Measurements from ENCODE around the gene B4GALT1. TPM values are rescaled to one million over a fixed set of nuclear protein-coding genes. Genes with fewer than 3 reads are reported as not detected.

The B4GALT1 gene
- total and polyA plus RNA-seq, 2 experiments from 2014 or later, result 63.9 to 78.3 TPM

DNA sequence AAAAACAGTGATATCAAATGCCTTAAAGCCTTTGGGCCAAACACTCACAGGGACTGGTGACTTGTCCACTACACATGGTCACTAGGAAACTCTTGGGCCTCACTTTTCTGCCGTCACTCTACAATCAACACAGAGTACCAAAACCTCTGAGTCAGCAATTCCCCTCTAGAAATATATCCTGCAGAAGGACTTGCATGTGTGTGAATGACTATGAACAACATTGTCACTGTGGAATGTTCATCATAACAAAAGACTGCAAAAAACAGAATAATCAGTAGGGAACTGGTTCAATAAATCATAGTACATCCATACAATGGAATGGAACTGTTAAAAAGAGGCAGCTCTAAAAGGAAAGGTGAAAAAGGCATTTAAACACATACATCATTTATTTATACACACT lies 46.5 kb downstream of the B4GALT1 start:
- no peaks in the 10 kb centered on the region for H4K20me1 ChIP-seq (ENCODE audit: insufficient read depth, poor library complexity, severe bottlenecking)
- DNase-seq (ENCODE audit: low spot score), result no peak
- no peaks in the 10 kb centered on the region for H3K36me3 ChIP-seq (replicated peaks; ENCODE audit: insufficient read depth, low read depth)
- H3K4me3 ChIP-seq, result no peak overlapping the region
- no peak overlapping the region for H3K27ac ChIP-seq
- H3K4me2 ChIP-seq, result no peak overlapping the region
- 91% methylated on average over 1 of the region's 1 CpG for WGBS (ENCODE audit: low lambda C conversion rate, missing lambda C conversion rate)
- H3K9me3 ChIP-seq (ENCODE audit: low read depth), result no peaks in the 10 kb centered on the region
- TF ChIP-seq, protein P1, sequence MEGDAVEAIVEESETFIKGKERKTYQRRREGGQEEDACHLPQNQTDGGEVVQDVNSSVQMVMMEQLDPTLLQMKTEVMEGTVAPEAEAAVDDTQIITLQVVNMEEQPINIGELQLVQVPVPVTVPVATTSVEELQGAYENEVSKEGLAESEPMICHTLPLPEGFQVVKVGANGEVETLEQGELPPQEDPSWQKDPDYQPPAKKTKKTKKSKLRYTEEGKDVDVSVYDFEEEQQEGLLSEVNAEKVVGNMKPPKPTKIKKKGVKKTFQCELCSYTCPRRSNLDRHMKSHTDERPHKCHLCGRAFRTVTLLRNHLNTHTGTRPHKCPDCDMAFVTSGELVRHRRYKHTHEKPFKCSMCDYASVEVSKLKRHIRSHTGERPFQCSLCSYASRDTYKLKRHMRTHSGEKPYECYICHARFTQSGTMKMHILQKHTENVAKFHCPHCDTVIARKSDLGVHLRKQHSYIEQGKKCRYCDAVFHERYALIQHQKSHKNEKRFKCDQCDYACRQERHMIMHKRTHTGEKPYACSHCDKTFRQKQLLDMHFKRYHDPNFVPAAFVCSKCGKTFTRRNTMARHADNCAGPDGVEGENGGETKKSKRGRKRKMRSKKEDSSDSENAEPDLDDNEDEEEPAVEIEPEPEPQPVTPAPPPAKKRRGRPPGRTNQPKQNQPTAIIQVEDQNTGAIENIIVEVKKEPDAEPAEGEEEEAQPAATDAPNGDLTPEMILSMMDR (IDR thresholded peaks at IDR 0.05; ENCODE audit: poor library complexity), result no peak
- no peak for TF ChIP-seq EZH2phosphoT487 (IDR thresholded peaks at IDR 0.05; ENCODE audit: low read depth, severe bottlenecking, unreplicated experiment)
- no peak for TF ChIP-seq EZH2 (IDR thresholded peaks at IDR 0.05; ENCODE audit: borderline replicate concordance)
- peaks cover 43% of the 10 kb centered on the region for H3K79me2 ChIP-seq
- H3K9me2 ChIP-seq (replicated peaks; ENCODE audit: insufficient read depth), result no peaks in the 10 kb centered on the region
- H3K4me1 ChIP-seq (ENCODE audit: insufficient read depth), result peaks cover under 1% of the 10 kb centered on the region
- H2AFZ ChIP-seq, result no peak overlapping the region
- H3K27me3 ChIP-seq, result no peaks in the 10 kb centered on the region

DNA sequence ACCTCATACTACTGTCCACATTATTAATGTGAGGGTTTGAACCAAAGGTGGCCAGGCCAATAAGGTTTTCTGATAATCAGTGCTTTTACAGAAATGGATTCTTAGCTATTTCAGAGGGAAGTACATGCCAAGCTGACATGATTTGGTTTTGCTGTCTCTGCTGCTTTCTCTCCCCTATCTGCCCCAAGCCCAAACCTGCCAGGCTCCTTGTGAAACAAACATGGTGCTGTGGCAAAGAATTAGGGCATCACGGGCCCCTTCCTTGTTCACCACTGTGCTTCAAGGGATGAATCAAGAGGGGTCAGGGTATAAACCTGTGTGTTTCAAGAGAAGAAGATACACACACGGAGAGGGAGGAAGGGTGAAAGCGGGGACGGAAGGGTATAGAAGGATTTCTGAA lies 49.3 kb downstream of the B4GALT1 start:
- DNase-seq (ENCODE audit: low spot score), result no peak
- no peak overlapping the region for H3K4me3 ChIP-seq
- H3K27me3 ChIP-seq, result no peaks in the 10 kb centered on the region
- H3K9me2 ChIP-seq (replicated peaks; ENCODE audit: insufficient read depth), result no peaks in the 10 kb centered on the region
- H4K20me1 ChIP-seq (ENCODE audit: insufficient read depth, poor library complexity, severe bottlenecking), result no peaks in the 10 kb centered on the region
- no peaks in the 10 kb centered on the region for H3K36me3 ChIP-seq (replicated peaks; ENCODE audit: insufficient read depth, low read depth)
- no peak overlapping the region for H2AFZ ChIP-seq
- H3K79me2 ChIP-seq, result peaks cover 25% of the 10 kb centered on the region
- H3K4me1 ChIP-seq (ENCODE audit: insufficient read depth), result no peaks in the 10 kb centered on the region
- H3K9me3 ChIP-seq (ENCODE audit: low read depth), result no peaks in the 10 kb centered on the region
- 98% methylated on average over 4 of the region's 4 CpGs for WGBS (ENCODE audit: low lambda C conversion rate, missing lambda C conversion rate)
- TF ChIP-seq EZH2 (IDR thresholded peaks at IDR 0.05; ENCODE audit: borderline replicate concordance), result no peak
- TF ChIP-seq, protein P1 (IDR thresholded peaks at IDR 0.05; ENCODE audit: poor library complexity), result no peak
- TF ChIP-seq EZH2phosphoT487 (IDR thresholded peaks at IDR 0.05; ENCODE audit: low read depth, severe bottlenecking, unreplicated experiment), result no peak
- H3K27ac ChIP-seq, result no peak overlapping the region
- H3K4me2 ChIP-seq, result no peak overlapping the region

DNA sequence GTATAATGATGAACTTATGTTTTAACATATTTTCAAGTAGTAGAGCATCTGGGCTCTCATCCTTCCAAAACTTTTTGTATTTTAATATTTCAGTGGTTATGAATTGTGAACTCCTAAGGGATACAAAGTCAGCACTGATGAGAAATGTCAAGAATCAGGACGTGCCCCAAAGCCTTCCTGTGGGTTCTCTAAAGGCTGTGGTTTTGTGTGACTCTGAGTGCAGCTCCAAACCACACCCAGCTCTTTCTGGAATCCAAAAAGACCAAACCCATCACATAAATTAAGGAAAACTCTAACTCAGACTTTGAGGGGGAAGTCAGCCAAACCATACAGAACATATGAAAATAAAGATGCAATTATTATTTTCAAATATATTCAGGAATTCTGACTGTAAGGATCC lies 49.8 kb downstream of the B4GALT1 start:
- Histone ChIP-seq H3K4me3 (no peak overlapping the region), H3K27me3 (no peaks in the 10 kb centered on the region), H3K9me3 (ENCODE audit: low read depth) (no peaks in the 10 kb centered on the region), H4K20me1 (ENCODE audit: insufficient read depth, poor library complexity, severe bottlenecking) (no peaks in the 10 kb centered on the region), H3K4me2 (no peak overlapping the region), H3K79me2 (peaks cover 21% of the 10 kb centered on the region), H2AFZ (no peak overlapping the region), H3K9me2 (replicated peaks; ENCODE audit: insufficient read depth) (no peaks in the 10 kb centered on the region), H3K27ac (no peak overlapping the region), H3K36me3 (replicated peaks; ENCODE audit: insufficient read depth, low read depth) (no peaks in the 10 kb centered on the region), H3K4me1 (ENCODE audit: insufficient read depth) (no peaks in the 10 kb centered on the region)
- no peak for DNase-seq (ENCODE audit: low spot score)
- TF ChIP-seq EZH2 (IDR thresholded peaks at IDR 0.05; ENCODE audit: borderline replicate concordance) (no peak), EZH2phosphoT487 (IDR thresholded peaks at IDR 0.05; ENCODE audit: low read depth, severe bottlenecking, unreplicated experiment) (no peak)
- TF ChIP-seq, protein P1 (IDR thresholded peaks at IDR 0.05; ENCODE audit: poor library complexity), result no peak
- WGBS (ENCODE audit: low lambda C conversion rate, missing lambda C conversion rate), result 74% methylated on average over 1 of the region's 1 CpG

DNA sequence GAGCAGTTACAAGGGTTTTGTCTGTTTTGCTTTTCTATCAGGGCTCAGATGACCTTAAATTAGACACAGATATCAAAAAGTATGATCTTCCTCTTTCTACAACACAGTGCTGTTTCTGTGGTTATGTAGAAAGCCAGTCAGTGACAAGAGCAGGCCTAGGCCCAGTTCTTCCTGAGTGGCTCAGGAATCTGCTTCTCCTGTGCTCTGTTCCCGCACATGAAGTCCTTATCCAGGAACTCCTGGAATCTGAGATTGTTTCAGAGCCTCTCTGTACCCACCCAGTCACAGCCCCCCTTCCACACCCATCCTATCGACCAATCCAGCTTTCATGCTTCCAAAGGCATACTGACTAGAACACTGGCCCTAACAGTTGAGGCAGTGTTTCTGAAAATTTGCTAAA lies 50.3 kb downstream of the B4GALT1 start:
- peaks cover 16% of the 10 kb centered on the region for H3K79me2 ChIP-seq
- no peak overlapping the region for H3K4me3 ChIP-seq
- H3K9me2 ChIP-seq (replicated peaks; ENCODE audit: insufficient read depth), result no peaks in the 10 kb centered on the region
- no peaks in the 10 kb centered on the region for H3K4me1 ChIP-seq (ENCODE audit: insufficient read depth)
- TF ChIP-seq, protein P1 (IDR thresholded peaks at IDR 0.05; ENCODE audit: poor library complexity), result no peak
- TF ChIP-seq EZH2 (IDR thresholded peaks at IDR 0.05; ENCODE audit: borderline replicate concordance) (no peak), EZH2phosphoT487 (IDR thresholded peaks at IDR 0.05; ENCODE audit: low read depth, severe bottlenecking, unreplicated experiment) (no peak)
- no peaks in the 10 kb centered on the region for H3K9me3 ChIP-seq (ENCODE audit: low read depth)
- H3K4me2 ChIP-seq, result no peak overlapping the region
- H3K27me3 ChIP-seq, result no peaks in the 10 kb centered on the region
- no peaks in the 10 kb centered on the region for H3K36me3 ChIP-seq (replicated peaks; ENCODE audit: insufficient read depth, low read depth)
- DNase-seq (ENCODE audit: low spot score), result no peak
- no peak overlapping the region for H2AFZ ChIP-seq
- no peak overlapping the region for H3K27ac ChIP-seq
- 62% methylated on average over 2 of the region's 2 CpGs for WGBS (ENCODE audit: low lambda C conversion rate, missing lambda C conversion rate)
- H4K20me1 ChIP-seq (ENCODE audit: insufficient read depth, poor library complexity, severe bottlenecking), result no peaks in the 10 kb centered on the region

All from hepatocyte (in vitro differentiated cells).